ENCODE data around the gene GCSAM. TPM values are rescaled to one million over a fixed set of nuclear protein-coding genes. Genes with fewer than 3 reads are reported as not detected.

GCSAM gene
- total and polyA plus RNA-seq, 2 experiments from 2014 or later: 0.86 TPM; not detected in 1

- Histone ChIP-seq H3K27ac (ENCODE audit: low read depth) (no peak overlapping the region; the same call in 1 of the 2 replicates), H4K20me1 (replicated peaks; ENCODE audit: insufficient read depth) (no peaks in the 10 kb centered on the region), H3K36me3 (ENCODE audit: insufficient read depth) (no peaks in the 10 kb centered on the region), H3K27me3 (ENCODE audit: insufficient read depth) (no peaks in the 10 kb centered on the region), H3K9me2 (ENCODE audit: insufficient read depth) (peaks cover 4% of the 10 kb centered on the region; the same call in 1 of the 2 replicates), H2AFZ (no peak overlapping the region), H3K79me2 (replicated peaks; ENCODE audit: insufficient read depth) (peaks cover 17% of the 10 kb centered on the region), H3K4me2 (no peak overlapping the region), H3K4me3 (no peak overlapping the region), H3K4me1 (ENCODE audit: insufficient read depth) (peaks cover 15% of the 10 kb centered on the region), H3F3A (replicated peaks; ENCODE audit: low read depth) (no peaks in the 10 kb centered on the region)
- H3K9me3 Mint-ChIP-seq: no peaks in the 10 kb centered on the region
- peaks cover 15% of the 10 kb centered on the region for H3K4me1 Mint-ChIP-seq
- ATAC-seq (no peak), DNase-seq (ENCODE audit: low spot score) (no peak)
- H3K27me3 Mint-ChIP-seq (ENCODE audit: insufficient read depth, low read depth, poor library complexity): peaks cover 1% of the 10 kb centered on the region
- TF ChIP-seq EZH2phosphoT487 (IDR thresholded peaks at IDR 0.05; ENCODE audit: unreplicated experiment): no peak
- no peak for TF ChIP-seq ETS1 (IDR thresholded peaks at IDR 0.05)
- TF ChIP-seq CREB1 (CRISPR knock-in tag; IDR thresholded peaks at IDR 0.05; ENCODE audit: low read depth): no peak
- TF ChIP-seq NANOG (IDR thresholded peaks at IDR 0.05; ENCODE audit: borderline replicate concordance): no peak
- no peak for TF ChIP-seq STAT1 (IDR thresholded peaks at IDR 0.05; ENCODE audit: unreplicated experiment)
- no peak for TF ChIP-seq ZNF114 (CRISPR knock-in tag; IDR thresholded peaks at IDR 0.05)
- TF ChIP-seq ZNF331 (CRISPR knock-in tag; IDR thresholded peaks at IDR 0.05; ENCODE audit: low read depth): no peak
- TF ChIP-seq, protein P1, sequence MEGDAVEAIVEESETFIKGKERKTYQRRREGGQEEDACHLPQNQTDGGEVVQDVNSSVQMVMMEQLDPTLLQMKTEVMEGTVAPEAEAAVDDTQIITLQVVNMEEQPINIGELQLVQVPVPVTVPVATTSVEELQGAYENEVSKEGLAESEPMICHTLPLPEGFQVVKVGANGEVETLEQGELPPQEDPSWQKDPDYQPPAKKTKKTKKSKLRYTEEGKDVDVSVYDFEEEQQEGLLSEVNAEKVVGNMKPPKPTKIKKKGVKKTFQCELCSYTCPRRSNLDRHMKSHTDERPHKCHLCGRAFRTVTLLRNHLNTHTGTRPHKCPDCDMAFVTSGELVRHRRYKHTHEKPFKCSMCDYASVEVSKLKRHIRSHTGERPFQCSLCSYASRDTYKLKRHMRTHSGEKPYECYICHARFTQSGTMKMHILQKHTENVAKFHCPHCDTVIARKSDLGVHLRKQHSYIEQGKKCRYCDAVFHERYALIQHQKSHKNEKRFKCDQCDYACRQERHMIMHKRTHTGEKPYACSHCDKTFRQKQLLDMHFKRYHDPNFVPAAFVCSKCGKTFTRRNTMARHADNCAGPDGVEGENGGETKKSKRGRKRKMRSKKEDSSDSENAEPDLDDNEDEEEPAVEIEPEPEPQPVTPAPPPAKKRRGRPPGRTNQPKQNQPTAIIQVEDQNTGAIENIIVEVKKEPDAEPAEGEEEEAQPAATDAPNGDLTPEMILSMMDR (conservative IDR thresholded peaks at IDR 0.05; ENCODE audit: low read depth in 2 of 2): no peak
- TF ChIP-seq, protein P2, sequence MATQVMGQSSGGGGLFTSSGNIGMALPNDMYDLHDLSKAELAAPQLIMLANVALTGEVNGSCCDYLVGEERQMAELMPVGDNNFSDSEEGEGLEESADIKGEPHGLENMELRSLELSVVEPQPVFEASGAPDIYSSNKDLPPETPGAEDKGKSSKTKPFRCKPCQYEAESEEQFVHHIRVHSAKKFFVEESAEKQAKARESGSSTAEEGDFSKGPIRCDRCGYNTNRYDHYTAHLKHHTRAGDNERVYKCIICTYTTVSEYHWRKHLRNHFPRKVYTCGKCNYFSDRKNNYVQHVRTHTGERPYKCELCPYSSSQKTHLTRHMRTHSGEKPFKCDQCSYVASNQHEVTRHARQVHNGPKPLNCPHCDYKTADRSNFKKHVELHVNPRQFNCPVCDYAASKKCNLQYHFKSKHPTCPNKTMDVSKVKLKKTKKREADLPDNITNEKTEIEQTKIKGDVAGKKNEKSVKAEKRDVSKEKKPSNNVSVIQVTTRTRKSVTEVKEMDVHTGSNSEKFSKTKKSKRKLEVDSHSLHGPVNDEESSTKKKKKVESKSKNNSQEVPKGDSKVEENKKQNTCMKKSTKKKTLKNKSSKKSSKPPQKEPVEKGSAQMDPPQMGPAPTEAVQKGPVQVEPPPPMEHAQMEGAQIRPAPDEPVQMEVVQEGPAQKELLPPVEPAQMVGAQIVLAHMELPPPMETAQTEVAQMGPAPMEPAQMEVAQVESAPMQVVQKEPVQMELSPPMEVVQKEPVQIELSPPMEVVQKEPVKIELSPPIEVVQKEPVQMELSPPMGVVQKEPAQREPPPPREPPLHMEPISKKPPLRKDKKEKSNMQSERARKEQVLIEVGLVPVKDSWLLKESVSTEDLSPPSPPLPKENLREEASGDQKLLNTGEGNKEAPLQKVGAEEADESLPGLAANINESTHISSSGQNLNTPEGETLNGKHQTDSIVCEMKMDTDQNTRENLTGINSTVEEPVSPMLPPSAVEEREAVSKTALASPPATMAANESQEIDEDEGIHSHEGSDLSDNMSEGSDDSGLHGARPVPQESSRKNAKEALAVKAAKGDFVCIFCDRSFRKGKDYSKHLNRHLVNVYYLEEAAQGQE (IDR thresholded peaks at IDR 0.05; ENCODE audit: unreplicated experiment): no peak
- TF ChIP-seq POLR2AphosphoS5 (IDR thresholded peaks at IDR 0.05; ENCODE audit: low read depth): no peak
- no peaks in the 10 kb centered on the region; the same call in 1 of the 3 replicates for H3K36me3 Mint-ChIP-seq (ENCODE audit: low read depth)
- H3K27ac Mint-ChIP-seq: no peak overlapping the region
- H3K4me3 Mint-ChIP-seq: no peak overlapping the region
Measured at GRCh38 chr3:112096176-112096575, 36.9 kb downstream of the GCSAM start.

Measured in GM23338 (cell line).